MM.1S (cell line): Measurements from ENCODE around the gene GIMAP2.
"Not testable (repeated sequence)": the region's sequence is repeated elsewhere in the genome, so short reads cannot be mapped to it uniquely, and the experiment has no call there.

ENCODE experiments used
- DNase-seq: peaks from one replicate; pipeline ENCODE4 v3.0.0-alpha.2; 2015
- H2AFZ ChIP-seq: fragments of 300-600 bp; sonication (generic); 2 replicates; pipeline ENCODE4 v1.6.0; 2016; ENCODE audit warnings: antibody characterized with exemption, low read length
- H3F3A ChIP-seq: fragments of 300-600 bp; sonication (generic); 2 replicates; pipeline ENCODE4 v1.6.1; 2016; ENCODE audit warnings: mild to moderate bottlenecking, antibody characterized with exemption, low read length, moderate library complexity, mixed read lengths; ENCODE audit not compliant: insufficient read depth
- H3K27ac ChIP-seq: fragments of 300-600 bp; sonication (generic); 2 replicates; pipeline ENCODE4 v1.5.1; 2016; ENCODE audit warnings: mild to moderate bottlenecking, low read length
- H3K27me3 ChIP-seq: fragments of 300-600 bp; sonication (generic); replicated peaks from 2 replicates; pipeline ENCODE4 v1.6.0; 2016; ENCODE audit warnings: low read length; ENCODE audit not compliant: insufficient read depth
- H3K36me3 ChIP-seq: fragments of 300-600 bp; sonication (generic); replicated peaks from 2 replicates; pipeline ENCODE4 v1.6.1; 2016; ENCODE audit warnings: mild to moderate bottlenecking, low read length, mixed read lengths; ENCODE audit not compliant: insufficient read depth
- H3K4me1 ChIP-seq: fragments of 300-600 bp; sonication (generic); 2 replicates; pipeline ENCODE4 v1.6.1; 2016; ENCODE audit warnings: low read length, mixed read lengths
- H3K4me2 ChIP-seq: fragments of 300-600 bp; sonication (generic); 2 replicates; pipeline ENCODE4 v1.6.0; 2016; ENCODE audit warnings: low read depth, low read length
- H3K4me3 ChIP-seq: fragments of 300-600 bp; sonication (generic); 2 replicates; pipeline ENCODE4 v1.5.1; 2016; ENCODE audit warnings: low read length, mixed read lengths
- H3K79me2 ChIP-seq: fragments of 300-600 bp; sonication (generic); 2 replicates; pipeline ENCODE4 v1.6.1; 2016; ENCODE audit warnings: mixed run types, low read length, mixed read lengths
- H3K9ac ChIP-seq: fragments of 300-600 bp; sonication (generic); 2 replicates; pipeline ENCODE4 v1.6.1; 2016; ENCODE audit warnings: low read length, mixed read lengths
- H3K9me2 ChIP-seq: fragments of 300-600 bp; sonication (generic); replicated peaks from 2 replicates; pipeline ENCODE4 v1.6.1; 2016; ENCODE audit warnings: mild to moderate bottlenecking, low read length, mixed read lengths; ENCODE audit not compliant: insufficient read depth
- H3K9me3 ChIP-seq: fragments of 300-600 bp; sonication (generic); replicated peaks from 2 replicates; pipeline ENCODE4 v1.6.1; 2016; ENCODE audit warnings: mild to moderate bottlenecking, low read length, mixed read lengths; ENCODE audit not compliant: insufficient read depth
- H4K20me1 ChIP-seq: fragments of 300-600 bp; sonication (generic); 2 replicates; pipeline ENCODE4 v1.6.1; 2016; ENCODE audit warnings: mild to moderate bottlenecking, low read length, moderate library complexity, mixed read lengths; ENCODE audit not compliant: insufficient read depth
- CTCF ChIP-seq: fragments of 300-600 bp; sonication (generic); IDR thresholded peaks from 2 replicates; pipeline ENCODE4 v1.5.1; 2016; ENCODE audit warnings: antibody characterized with exemption, low read length, mixed read lengths
- EZH2 ChIP-seq: fragments of 300-600 bp; sonication (generic); optimal IDR thresholded peaks from 2 replicates; pipeline ENCODE3; 2017; ENCODE audit warnings: low read depth, mild to moderate bottlenecking, antibody characterized with exemption, low read length, mixed read lengths
- EZH2phosphoT487 ChIP-seq: fragments of 300-600 bp; sonication (generic); IDR thresholded peaks from 2 replicates; pipeline ENCODE4 v1.6.1; 2018; ENCODE audit warnings: antibody characterized with exemption, low read length

Gene GIMAP2

DNA sequence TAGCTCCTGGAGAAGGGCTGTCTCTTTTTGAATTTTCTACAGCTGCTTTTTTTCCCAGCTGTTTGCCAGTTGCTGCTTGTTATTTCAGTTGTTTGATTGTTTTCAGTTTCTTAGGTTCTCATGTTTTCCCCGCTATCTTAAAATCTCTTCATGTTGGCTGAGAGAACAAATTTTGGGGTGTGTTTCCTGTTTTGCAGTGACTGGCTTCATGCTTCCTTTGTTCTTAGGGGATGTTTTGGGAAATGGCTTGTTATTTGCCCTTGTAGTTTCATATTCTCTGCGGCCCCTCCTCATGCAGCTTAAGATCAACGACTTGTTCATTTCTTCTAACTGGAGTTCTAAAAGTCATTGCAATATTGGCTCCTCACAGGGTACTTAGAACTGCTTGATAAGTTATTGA, 8.7 kb upstream of the GIMAP2 start:
- not testable (repeated sequence) for H3K9me3 ChIP-seq, H3K9ac ChIP-seq, H3K36me3 ChIP-seq, H3K9me2 ChIP-seq, H3K4me3 ChIP-seq, H3F3A ChIP-seq, H4K20me1 ChIP-seq, H3K4me1 ChIP-seq, H3K79me2 ChIP-seq, DNase-seq, H2AFZ ChIP-seq, H3K27ac ChIP-seq, H3K4me2 ChIP-seq
- peaks cover 13% of the 10 kb centered on the region for H3K27me3 ChIP-seq

- not testable (repeated sequence) for H3K4me2 ChIP-seq, H3K9ac ChIP-seq, H3K36me3 ChIP-seq, H3K9me3 ChIP-seq, H3K9me2 ChIP-seq, H4K20me1 ChIP-seq, H3K79me2 ChIP-seq, H2AFZ ChIP-seq, H3K4me1 ChIP-seq, H3F3A ChIP-seq, DNase-seq, H3K27ac ChIP-seq, H3K4me3 ChIP-seq
- peaks cover 13% of the 10 kb centered on the region for H3K27me3 ChIP-seq
These were observed 6.9 kb upstream of the GIMAP2 start for GRCh38 chr7:150678601-150679000.

GRCh38 chr7:150680364-150680763, 5.1 kb upstream of the GIMAP2 start:
- not testable (repeated sequence) for H3K9me3 ChIP-seq, DNase-seq, H2AFZ ChIP-seq, H3F3A ChIP-seq, H3K27ac ChIP-seq, H3K79me2 ChIP-seq, H3K9ac ChIP-seq, H3K4me3 ChIP-seq, H3K27me3 ChIP-seq, H3K36me3 ChIP-seq, H4K20me1 ChIP-seq, H3K9me2 ChIP-seq, H3K4me2 ChIP-seq
- H3K4me1 ChIP-seq = peaks cover 11% of the 10 kb centered on the region

DNA sequence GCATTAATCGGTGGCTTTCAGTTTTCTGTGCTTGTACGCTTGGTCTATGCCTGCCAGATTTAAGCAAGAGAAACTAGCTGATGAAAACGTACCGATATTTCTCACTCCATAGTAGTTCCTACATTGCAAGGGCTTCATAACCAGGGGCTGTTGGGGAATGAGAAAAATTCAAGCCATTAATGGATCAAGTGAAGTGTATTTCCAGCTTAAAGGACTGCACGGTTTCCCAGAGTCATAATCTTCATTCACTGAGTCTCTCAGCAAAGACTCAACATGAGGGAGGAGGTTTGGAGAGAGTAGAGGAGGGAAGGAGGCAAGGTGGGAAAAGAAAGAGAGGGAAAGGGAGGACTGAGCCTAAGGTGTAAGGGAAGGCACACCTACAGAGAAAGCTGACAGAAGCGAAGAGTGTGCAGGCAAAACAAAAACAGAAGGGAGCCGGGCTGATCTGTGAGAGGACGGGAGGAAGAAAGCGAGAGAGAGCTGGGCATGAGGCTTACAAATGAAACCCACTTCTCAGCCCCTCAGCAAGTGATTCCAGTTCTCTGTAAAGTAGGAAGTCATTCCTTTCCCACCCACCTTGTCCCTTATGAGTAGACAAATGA, 625 bp downstream of the GIMAP2 start:
- H3K4me2 ChIP-seq = peak overlapping the region; percentile 79
- H3K36me3 ChIP-seq = no peaks in the 10 kb centered on the region
- H3K9me2 ChIP-seq = no peaks in the 10 kb centered on the region
- H3K4me3 ChIP-seq = peak overlapping the region; percentile 71
- TF ChIP-seq EZH2phosphoT487 (no peak), EZH2 (no peak), CTCF (no peak)
- H3K4me1 ChIP-seq = peaks cover 6% of the 10 kb centered on the region
- H2AFZ ChIP-seq = peak overlapping the region; percentile 76
- H3K9ac ChIP-seq = peak overlapping the region; percentile 61
- 0 out of 2 replicates have a peak, but pooled peaks cover 3% of the 10 kb centered on the region for H3F3A ChIP-seq
- H3K27me3 ChIP-seq = no peaks in the 10 kb centered on the region
- no peak for DNase-seq
- no peaks in the 10 kb centered on the region for H3K9me3 ChIP-seq
- no peaks in the 10 kb centered on the region for H3K79me2 ChIP-seq
- H4K20me1 ChIP-seq = no peaks in the 10 kb centered on the region
- peak overlapping the region; percentile 41; the same call in 1 of the 2 replicates for H3K27ac ChIP-seq

GRCh38 chr7:150688630-150689029, 3.1 kb downstream of the GIMAP2 start:
- Histone ChIP-seq H3K4me1 (peaks cover 6% of the 10 kb centered on the region), H3K9me3 (no peaks in the 10 kb centered on the region), H2AFZ (no peak overlapping the region), H3K4me3 (no peak overlapping the region), H3F3A (0 out of 2 replicates have a peak, but pooled peaks cover 3% of the 10 kb centered on the region), H4K20me1 (no peaks in the 10 kb centered on the region), H3K27ac (no peak overlapping the region), H3K9ac (no peak overlapping the region), H3K9me2 (no peaks in the 10 kb centered on the region), H3K36me3 (no peaks in the 10 kb centered on the region), H3K79me2 (no peaks in the 10 kb centered on the region), H3K4me2 (no peak overlapping the region), H3K27me3 (no peaks in the 10 kb centered on the region)
- no peak for TF ChIP-seq EZH2
- no peak for TF ChIP-seq CTCF
- TF ChIP-seq EZH2phosphoT487 = no peak
- DNase-seq = no peak
